GM18870 (cell line): Measurements from ENCODE around the gene LIPC.

Experiments
- ATAC-seq: cut with Tn5 transposase; IDR thresholded peaks from one replicate; pipeline ENCODE4 v1.9.1; 2021; ENCODE audit warnings: moderate library complexity; ENCODE audit not compliant: unreplicated experiment

Gene LIPC

DNA sequence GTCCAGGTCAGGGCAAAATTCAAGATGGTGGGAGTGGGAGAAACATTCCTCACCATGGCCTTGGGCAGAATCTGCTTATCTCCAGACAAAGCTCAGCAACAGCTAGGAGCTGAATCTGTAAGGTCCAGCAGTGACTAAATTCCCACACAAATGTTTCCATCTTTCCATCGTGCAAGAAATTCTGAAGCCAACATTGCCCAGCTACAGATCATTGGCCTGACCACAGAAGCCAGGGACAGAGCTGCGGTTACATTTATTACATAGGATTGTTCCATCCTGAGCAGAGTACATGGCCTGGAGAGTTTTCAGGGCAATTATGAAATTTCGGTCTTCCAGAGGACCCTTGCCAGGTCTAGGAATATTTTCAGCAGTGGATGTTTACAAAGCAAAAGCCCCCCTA is 100.3 kb downstream of the LIPC start:
- ATAC-seq = no peak

DNA sequence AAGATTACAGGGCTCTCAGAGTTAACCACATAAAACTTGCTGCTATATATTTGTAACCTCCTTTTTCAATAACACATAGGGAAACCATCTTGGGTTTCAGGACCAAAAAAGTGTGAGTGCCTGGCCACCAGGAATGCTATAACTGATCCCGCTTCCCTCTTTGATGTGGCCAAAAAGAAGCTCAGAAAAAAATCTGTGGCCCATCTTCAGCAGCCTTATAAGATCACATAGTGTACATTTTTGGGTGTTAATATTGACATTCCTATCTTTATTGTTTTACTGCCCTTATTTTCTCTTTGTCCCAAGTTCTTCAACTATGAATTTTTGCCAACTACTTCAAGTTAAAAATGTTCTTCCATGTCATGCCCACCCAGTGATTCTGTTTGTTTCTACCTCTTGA is 102.8 kb downstream of the LIPC start:
- ATAC-seq = no peak

DNA sequence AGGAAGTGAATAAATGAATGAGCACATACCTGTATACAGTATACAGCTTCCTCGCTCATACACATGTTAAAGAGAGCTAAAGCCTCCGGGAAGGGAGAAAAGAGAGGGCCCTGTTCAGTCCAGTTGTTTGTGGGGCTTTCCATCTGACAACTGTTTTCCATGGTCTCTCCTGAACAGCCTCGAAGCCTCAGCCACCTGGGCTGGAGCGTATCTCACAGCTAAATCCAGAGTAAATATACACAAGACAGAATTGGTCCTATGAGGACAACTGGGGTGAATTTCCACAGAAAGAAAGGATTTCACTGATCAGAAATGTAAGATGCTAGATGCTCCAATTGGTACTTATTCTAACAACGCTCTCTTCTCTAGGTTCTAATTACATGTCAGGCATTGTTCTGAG is 103.5 kb downstream of the LIPC start:
- no peak for ATAC-seq

DNA sequence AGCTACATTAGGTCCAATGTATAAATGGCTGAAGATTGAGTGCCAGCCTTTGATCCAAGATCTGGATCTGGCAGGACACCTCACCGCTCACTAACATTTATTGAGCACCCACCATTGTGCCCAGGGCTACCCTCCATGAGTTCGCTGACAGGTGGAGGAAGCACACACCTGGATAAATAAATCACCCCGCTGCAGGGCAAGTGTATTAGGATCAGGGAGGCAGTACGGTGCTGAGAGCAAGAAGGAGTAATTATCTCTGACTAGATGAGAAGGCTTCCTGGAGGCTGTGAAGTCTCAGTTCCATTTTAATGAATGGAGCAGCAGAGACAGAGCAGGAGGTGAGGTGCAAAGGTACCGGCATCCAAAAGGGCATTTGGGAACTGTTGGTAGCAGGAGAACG is 104.1 kb downstream of the LIPC start:
- ATAC-seq = no peak

DNA sequence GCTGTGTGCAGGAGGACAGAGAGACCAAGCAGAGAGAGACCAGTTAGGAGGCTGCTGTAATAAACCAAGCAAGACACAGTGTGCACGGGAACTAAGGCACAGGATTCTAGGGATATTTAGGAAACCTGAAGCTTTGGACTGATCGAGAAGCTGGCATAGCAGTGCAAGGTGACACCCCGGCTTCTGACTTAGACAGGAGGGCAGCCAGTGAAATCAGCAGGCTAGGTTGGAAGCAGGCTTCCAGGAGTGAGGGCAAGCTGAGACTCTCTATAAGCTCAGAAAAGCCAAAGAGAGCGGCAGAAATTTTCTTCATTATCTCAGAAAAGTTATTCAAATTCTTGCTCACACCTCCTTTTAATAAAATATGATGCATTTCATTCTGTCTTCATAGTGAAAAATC is 104.6 kb downstream of the LIPC start:
- no peak for ATAC-seq

DNA sequence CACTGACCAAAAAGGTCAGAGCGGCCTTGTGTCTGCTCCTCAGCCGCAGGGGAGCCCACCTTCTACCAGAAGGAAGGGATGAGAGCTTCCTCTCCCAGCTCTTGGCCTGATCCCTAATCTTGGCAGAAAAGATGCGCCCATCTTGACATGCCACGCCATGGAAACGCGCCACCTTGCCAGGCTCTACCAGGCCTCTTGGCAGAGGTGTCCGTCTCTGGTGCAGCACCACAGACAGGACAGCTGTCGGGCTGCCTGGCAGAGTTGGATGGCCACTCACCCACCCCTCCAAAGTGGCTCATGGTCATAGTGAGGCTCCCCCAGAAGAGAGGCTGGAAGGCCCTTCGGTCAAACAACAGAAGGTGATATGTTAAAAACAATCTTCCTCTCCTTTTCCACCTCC is 105.2 kb downstream of the LIPC start:
- ATAC-seq = no peak

DNA sequence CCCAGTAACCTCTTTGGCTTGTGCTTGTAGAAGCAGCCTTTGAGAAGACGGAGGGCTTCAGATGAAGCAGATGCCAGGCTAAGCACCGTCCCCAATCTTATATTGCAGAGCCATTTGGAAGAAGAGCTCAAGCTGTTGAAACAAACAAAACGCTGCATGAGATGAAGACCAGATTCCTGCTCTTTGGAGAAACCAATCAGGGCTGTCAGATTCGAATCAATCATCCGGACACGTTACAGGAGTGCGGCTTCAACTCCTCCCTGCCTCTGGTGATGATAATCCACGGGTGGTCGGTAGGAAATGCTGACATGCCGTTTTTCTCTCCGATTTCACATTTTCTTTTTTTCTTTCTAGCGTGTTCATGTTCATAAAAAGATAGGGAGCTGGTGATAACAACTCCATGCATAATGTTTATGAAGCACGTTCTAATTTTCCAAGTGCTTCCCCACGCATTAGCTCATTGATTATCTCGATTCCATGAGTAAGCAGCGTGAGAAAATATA is 106.5 kb downstream of the LIPC start:
- no peak for ATAC-seq

DNA sequence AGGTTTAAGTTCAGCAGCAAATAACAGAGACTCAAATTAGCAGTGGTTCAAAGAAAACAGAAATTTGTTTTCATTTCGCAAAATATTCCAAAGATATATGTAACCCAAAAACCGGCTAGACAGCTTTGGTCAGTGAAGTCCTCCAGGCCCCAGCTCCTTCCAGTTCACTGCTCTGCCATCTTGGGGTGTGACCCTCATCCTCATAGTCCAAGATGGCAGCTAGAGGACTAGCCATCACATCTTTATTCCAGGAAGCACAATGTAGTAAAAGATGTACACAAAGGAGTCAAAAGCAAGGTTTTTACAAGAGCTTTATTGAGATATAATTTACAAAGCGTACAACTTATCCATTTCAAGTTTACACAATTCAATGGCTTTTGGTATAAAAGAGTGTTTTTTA is 107.1 kb downstream of the LIPC start:
- no peak for ATAC-seq

DNA sequence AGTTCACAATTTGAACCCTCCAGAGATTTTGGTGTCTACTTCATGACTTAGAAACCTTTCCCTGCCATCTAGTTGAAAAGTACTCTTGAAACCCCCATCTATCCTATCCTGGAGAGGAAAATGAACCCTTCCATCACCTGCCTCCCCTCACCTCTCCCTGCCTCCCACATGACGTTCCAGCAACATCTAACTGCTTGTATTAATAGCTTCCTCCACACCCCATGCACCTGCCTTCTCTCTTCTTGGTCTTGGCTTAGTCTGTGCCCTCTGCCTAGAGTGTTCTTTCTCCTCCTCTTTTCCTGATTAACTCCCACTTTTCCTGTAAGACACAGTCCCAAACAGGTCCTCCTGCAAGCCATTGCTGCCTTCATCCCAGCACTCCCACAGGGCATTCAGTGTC is 107.8 kb downstream of the LIPC start:
- no peak for ATAC-seq

DNA sequence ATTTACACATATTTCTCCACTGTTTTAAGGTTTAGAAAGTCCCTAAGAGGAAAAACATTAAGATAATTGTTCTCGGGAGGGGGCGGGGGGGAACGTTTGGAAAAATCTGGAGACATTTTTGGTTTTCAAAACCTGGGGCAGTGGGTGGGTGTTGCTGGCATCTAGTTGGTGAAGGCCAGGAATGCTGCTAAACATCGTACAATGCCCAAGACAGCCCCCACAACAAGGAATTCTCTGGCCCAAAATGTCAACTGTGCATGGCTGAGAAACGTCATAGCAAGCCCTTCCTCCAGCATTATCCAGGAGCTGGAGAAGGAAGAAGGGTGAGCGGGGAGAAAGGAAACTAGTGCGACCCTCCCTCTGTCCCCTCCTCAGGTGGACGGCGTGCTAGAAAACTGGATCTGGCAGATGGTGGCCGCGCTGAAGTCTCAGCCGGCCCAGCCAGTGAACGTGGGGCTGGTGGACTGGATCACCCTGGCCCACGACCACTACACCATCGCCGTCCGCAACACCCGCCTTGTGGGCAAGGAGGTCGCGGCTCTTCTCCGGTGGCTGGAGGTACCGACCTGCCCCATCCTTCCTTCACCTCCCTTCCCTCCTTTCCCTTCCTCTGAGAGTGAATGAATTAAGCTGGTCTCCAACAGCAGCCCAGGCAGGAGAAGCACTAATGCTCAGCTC is 109.8 kb downstream of the LIPC start:
- no peak for ATAC-seq

DNA sequence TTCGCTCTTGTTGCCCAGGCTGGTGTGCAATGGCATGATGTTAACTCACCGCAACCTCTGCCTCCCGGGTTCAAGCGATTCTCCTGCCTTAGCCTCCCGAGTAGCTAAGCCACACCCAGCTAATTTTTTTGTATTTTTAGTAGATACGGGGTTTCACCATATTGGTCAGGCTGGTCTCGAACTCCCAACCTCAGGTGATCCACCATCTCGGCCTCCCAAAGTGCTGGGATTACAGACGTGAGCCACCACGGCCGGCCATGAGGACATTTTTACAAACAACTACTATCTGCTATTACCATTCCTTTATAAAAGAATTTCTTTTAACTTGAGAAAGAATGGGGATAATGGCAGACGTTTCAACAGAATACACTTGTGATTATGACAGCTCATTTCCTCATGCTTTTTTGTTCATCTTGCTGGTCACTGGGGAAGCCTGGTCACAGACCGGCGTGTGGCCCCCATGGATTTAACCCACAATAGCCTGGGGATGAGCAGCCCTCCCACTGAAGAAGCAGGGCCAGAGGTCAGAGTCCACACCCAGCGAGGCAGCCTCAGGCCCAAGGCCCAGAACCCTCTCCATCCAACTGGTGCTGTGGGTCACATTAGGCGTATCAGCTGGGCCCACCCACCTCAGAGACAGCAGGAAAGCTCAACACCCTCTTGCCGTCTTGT is 112.0 kb downstream of the LIPC start:
- no peak for ATAC-seq

DNA sequence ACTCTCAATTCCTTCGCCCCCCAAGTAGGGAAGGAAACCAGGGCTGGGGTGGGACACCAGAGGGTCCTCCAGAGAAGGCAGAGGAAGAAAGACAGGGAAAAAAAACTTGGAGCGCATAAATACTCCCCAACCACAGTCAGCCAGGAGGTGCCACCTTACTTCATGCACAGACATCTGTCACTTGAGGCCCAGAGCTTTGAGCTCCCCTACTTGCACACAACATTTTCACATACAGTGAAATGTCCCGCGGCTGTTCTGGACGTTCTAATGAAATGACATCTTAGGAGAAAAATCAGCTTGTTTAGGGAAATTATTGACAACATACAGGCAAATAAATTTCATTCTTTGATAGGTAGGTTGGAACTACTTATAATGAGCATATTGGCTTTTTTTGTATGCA is 113.0 kb downstream of the LIPC start:
- ATAC-seq = no peak

DNA sequence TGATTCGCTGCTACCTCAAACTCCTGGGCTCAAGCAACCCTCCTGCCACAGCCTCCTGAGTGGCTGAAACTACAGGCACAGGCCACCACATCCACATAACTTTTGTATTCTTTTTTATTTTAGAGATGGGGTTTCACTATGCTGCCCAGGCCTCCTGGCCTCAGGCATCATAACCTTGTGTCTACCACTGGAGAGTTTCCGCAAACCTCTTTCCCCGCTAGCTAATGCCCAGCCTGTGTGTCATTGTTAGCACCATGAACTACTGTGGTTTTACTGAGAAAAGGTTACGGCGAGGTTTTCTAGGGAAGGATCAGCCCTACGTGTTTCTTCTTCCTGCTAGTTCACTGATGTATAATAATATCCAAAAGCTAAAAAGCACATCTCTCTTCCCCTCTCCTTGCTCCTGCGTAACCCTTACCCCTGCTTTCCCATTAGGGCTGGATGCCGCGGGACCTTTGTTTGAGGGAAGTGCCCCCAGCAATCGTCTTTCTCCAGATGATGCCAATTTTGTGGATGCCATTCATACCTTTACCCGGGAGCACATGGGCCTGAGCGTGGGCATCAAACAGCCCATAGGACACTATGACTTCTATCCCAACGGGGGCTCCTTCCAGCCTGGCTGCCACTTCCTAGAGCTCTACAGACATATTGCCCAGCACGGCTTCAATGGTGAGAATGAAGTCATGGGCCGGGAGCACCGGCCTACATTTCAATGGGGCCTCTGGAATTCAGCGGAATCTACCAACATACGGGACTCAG is 113.7 kb downstream of the LIPC start:
- no peak for ATAC-seq

DNA sequence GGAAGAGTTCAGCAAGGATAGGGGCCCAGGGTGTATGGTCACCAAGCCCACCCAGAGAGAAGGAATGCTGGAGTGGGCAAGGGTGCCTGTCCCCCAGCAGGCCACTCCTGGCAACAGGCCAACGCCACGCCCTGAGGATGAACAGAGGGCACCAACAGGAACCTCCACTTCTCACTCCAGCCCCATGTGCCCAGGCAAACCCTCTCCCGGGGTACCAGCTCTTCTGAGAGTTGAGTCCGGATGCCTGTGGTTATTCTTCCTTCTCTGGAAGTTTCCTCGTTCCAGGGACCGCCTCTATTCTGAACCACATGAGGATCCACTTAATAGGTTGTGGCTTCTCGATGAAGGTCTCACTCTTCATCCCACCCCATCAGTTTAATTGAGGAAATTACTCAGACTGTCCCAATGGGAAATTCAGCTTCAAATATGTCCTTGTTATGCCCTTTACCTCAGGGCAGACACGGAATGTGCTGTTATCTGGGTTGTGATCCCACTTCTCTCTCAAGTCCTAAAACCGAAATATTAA is 114.3 kb downstream of the LIPC start:
- ATAC-seq = no peak

DNA sequence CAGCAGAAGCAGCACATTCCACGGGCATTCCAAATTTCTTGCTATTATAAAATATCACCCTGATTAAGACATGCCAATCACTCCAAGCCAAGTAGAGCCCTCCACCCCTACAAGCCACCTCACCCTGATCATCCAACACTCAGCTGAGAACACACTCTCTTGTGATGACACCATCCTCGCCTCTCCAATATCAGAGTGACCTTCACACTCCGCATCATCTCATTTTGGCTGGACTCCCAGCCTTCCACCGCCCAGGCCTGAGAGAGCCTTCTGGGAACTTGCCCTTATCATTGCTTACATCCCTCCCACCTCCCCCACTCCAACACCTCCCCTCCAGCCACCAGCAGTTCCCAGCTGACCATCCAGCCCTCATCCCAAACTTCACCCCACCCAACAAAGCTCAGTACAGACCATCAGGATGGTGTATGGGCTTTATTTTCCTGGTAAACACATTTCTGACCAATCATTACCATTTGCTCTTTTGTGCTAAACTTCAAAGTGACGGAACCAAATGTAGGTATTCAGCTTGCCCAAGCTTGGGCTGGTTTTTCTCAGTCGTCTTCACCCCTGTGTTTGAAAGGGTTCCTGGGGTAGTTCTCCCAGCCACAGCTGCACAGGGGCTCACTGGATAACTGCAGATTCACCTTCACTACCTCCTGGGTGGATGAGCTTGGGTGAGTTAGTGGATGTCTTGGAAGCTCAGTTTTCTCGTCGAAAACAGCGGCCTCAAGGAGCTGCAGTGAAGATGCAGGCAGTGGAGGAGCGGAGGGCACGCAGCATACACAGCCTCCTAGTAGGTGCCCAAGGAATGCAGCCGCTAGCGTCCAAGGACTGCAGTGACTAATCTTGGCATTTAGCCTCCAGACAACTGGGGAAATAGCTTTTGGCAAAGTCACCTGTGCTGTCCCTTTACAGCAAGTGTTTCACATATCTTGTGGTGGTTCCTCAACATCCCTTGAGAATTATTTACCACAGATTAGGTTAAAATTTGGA is 115.1 kb downstream of the LIPC start:
- ATAC-seq = no peak

DNA sequence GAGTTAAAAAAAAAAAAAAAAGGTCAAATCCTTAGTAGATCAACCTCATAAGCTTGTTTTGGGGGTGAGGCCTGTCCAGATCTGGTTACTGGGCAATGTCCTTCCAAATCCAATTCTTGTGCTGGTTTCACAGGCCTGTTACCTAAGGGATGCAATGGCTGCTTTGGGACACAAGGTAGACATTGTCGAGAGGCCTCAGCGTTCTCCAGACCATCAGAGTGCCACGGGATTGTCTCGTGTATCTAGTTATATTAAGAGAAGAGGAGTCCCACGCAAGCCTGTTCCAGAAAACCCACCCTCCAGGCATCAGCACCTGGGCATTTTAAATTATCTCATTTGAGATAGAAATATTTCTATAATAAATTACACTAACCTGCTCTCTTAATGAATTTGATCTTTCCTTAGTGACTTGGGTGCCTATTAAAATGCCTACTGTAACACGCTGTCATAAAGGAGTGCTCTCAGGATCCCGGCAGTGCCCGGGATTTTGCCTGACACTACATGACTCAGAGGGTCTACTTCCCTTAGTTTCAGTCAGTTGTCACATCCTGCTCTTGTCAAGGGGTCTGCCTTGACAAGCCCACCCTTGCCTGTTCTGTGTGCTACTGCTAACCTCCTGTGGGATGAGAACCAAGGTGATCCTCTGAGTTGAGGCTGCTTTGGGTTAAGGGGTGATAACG is 116.0 kb downstream of the LIPC start:
- no peak for ATAC-seq

DNA sequence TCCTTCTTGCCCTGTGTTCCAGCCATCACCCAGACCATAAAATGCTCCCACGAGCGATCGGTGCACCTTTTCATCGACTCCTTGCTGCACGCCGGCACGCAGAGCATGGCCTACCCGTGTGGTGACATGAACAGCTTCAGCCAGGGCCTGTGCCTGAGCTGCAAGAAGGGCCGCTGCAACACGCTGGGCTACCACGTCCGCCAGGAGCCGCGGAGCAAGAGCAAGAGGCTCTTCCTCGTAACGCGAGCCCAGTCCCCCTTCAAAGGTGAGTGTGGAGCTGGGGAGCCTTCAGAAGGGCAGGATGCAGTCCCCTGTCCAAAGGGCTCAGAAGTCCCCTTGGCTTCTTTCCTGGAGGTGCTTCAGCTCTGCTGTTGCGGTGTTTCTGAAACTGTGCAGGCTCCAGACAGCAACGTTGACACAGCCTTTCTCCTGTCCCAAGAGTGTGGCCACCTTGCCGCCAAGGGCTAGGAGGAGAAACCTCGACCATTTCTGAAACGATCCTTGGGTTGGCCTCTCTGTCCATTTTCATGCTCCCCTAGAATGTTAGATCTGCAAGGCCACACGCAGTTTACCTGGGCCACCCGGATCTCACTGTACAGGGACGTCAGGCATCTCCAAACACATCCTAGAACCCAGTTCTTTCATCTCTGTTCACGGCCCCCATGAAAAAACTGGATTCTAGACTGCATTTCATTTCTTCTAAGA is 116.7 kb downstream of the LIPC start:
- no peak for ATAC-seq

DNA sequence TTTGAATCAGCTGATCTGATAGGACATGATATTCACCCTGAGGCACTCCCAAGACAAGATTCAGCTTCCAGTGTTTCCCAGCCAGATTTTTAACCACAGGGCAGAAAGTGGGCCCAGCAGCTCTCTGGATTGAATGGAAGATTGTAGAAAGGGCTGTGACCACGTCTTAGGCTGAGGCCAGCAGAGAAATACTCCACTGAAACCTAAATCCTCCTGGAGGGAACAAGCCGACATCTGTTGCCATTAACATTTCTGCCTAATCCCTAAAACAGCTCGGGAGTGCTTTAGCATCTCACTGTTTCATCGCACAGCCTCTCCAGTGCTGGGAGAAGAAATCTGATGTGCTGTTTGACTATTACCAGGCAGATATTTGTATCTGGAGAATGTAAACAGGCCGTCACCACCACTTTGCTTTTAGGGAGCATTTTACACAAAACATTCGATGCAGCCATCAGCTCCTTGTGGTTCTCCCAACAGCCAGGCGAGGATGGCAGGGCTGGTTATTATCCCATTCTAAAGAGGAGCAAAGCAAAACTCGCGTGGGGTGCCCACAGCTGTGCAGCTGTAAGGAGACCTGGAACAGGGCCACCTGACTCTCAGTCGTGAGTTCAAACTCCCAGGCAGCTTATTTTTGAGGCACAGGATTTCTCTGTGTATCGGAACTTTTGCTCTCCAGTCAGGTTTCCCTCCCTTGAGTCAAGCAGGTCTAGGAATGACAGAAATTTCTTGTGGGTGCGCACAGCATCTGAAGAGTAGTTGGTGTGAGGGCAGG is 117.4 kb downstream of the LIPC start:
- ATAC-seq = no peak

DNA sequence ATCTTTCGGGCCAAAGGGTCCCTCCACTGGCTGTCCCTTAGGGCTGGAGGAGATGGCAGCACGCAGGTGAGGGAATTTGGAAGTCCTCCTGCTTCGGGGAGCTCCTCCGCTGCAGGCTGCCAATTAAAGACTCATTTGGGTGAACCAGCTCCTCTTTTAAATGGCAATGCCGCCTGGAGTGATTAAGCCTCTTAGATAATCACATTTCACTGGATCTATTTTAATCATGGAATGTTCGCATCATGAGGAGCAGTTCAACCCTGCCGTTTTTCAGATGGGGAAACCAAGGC is 117.9 kb downstream of the LIPC start:
- ATAC-seq = no peak
